Left lung (tissue), 10 donors: ENCODE data around the gene DDX60. TPM values are rescaled to one million over a fixed set of nuclear protein-coding genes. Genes with fewer than 3 reads are reported as not detected.
A peak's percentile ranks its signal among the peaks of the same experiment; 100 is the strongest.
"Not testable (repeated sequence)": the region's sequence is repeated elsewhere in the genome, so short reads cannot be mapped to it uniquely, and the experiment has no call there.

ENCODE experiments used
- ATAC-seq: fragments of 200-7000 bp; cut with Tn5 transposase; one replicate; pipeline ENCODE4 v1.9.1; 2020; ENCODE audit warnings: moderate library complexity
- DNase-seq, 4 donors: peaks; one replicate each; pipeline ENCODE4 v3.0.0-alpha.2; 2013 to 2020
- H3K27ac ChIP-seq, 2 donors: fragments of 200-600 bp; sonication (generic) in 1 of 2; one replicate each; pipeline versions ENCODE4 v1.5.0 to v1.8.0; 2020 to 2021
- H3K27me3 ChIP-seq, 2 donors: fragments of 200-600 bp; sonication (generic) in 1 of 2; one replicate each; pipeline versions ENCODE4 v1.5.0 to v1.8.0; 2020 to 2021
- H3K36me3 ChIP-seq, 2 donors: fragments of 200-600 bp; sonication (generic) in 1 of 2; one replicate each; pipeline versions ENCODE4 v1.5.0 to v1.8.0; 2020 to 2021
- H3K4me1 ChIP-seq, 2 donors: fragments of 200-600 bp; one replicate each; pipeline ENCODE4 v1.8.0; 2021
- H3K4me3 ChIP-seq, 2 donors: fragments of 200-600 bp; sonication (generic) in 1 of 2; one replicate each; pipeline versions ENCODE4 v1.5.0 to v1.8.0; 2020 to 2021; ENCODE audit warnings: mild to moderate bottlenecking in 1 of 2
- H3K9me3 ChIP-seq, 2 donors: fragments of 200-600 bp; sonication (generic) in 1 of 2; one replicate each; pipeline versions ENCODE4 v1.5.0 to v1.8.0; 2020 to 2021
- CTCF ChIP-seq, 2 donors: fragments of 200-600 bp; sonication (generic) in 1 of 2; IDR thresholded peaks; one replicate each; pipeline versions ENCODE4 v1.5.0 to v1.8.0; 2021; ENCODE audit warnings: antibody characterized with exemption in 2 of 2
- intact Hi-C, 2 donors: fragments of 100-400 bp; cut with DNase I; formaldehyde crosslinking; loops; one replicate each; pipeline versions ENCODE4 v1.11.2 to v1.14.2; 2022
- polyA plus RNA-seq, 6 donors: library from polyadenylated mRNA; unstranded; fragments of 120-200 nt; gene quantifications; one replicate each; pipeline ENCODE4 v1.2.1, GENCODE V29; 2013; ENCODE audit not compliant: insufficient read length in 6 of 6
- total RNA-seq, 2 donors: library from RNA; stranded (reverse); fragmentation: NEBNext Ultra II Directional; extraction: Animal tissue kit (Norgen Biotek cat#: 25700); gene quantifications; one replicate each; pipeline ENCODE4 v1.2.1, GENCODE V29; 2021
- donor health status: DM: no; HTN: yes; CAD: no.
- donor health status: DM: no; HTN: no; CAD: no.

The DDX60 gene
- total and polyA plus RNA-seq, 8 donors, result 19.0 to 32.4 (median 22.7) TPM

DNA sequence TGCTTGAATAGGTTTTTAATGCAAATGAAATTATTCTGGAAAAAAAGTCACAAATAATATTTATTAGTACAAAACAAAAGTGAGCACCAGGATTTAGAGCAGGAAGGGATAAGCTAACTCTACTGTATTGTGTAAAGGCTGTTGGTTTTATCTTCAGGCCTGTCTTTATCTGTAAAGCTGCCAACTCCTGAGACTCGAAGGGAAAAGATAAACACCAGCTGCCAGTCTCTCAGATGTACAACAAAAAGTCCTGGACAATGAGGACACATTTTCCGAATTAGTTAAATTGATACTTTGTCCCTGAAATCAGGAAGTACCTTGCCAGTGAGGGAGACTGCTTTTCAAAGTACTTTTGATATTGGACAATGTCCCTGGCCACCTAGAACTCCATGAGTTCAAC lies 8.8 kb downstream of the DDX60 start:
- TF ChIP-seq CTCF (IDR thresholded peaks at IDR 0.05), result no peak
- H3K9me3 ChIP-seq, result no peaks in the 10 kb centered on the region
- peaks cover 0 to 36% of the 10 kb centered on the region in 2 donors for H3K36me3 ChIP-seq
- intact Hi-C loops, result no loop called here
- peak in 1 of 4 donors; percentile 37 for DNase-seq
- no peaks in the 10 kb centered on the region for H3K4me1 ChIP-seq
- H3K27me3 ChIP-seq, result no peaks in the 10 kb centered on the region
- no peak overlapping the region for H3K27ac ChIP-seq
- no peak overlapping the region for H3K4me3 ChIP-seq
- no peak for ATAC-seq

DNA sequence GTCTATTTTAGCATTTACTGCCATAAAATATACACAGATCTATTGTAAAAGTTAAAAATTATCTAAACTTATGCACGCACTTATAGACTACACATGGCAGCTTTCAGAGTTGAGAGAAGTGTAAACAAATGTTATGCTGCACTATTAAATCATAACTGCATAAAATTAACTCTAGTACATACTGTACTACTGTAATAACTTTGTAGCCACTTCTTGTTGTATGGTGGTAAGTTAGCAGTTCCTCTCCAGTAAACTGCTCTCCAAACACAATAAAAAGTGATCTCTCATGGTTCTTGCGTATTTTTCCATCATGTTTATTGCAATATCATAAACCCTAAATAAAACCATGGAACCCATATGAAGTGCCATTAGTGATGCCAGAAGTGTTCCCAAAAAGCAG lies 9.6 kb downstream of the DDX60 start:
- H3K27me3 ChIP-seq, result no peaks in the 10 kb centered on the region
- no peak overlapping the region for H3K27ac ChIP-seq
- no peaks in the 10 kb centered on the region for H3K4me1 ChIP-seq
- no peaks in the 10 kb centered on the region for H3K9me3 ChIP-seq
- peaks cover 0 to 44% of the 10 kb centered on the region in 2 donors for H3K36me3 ChIP-seq
- no peak for DNase-seq
- no peak overlapping the region for H3K4me3 ChIP-seq
- no peak for ATAC-seq
- no peak for TF ChIP-seq CTCF (IDR thresholded peaks at IDR 0.05)
- intact Hi-C loops, result no loop called here

GRCh38 chr4:168306476-168306875 lies 12.1 kb downstream of the DDX60 start:
- DNase-seq (no peak), ATAC-seq (no peak)
- Histone ChIP-seq H3K27ac (no peak overlapping the region), H3K4me3 (no peak overlapping the region), H3K36me3 (peaks cover 0 to 50% of the 10 kb centered on the region in 2 donors), H3K27me3 (no peaks in the 10 kb centered on the region), H3K9me3 (no peaks in the 10 kb centered on the region), H3K4me1 (no peaks in the 10 kb centered on the region)
- no peak for TF ChIP-seq CTCF (IDR thresholded peaks at IDR 0.05)
- intact Hi-C loops, result no loop called here

DNA sequence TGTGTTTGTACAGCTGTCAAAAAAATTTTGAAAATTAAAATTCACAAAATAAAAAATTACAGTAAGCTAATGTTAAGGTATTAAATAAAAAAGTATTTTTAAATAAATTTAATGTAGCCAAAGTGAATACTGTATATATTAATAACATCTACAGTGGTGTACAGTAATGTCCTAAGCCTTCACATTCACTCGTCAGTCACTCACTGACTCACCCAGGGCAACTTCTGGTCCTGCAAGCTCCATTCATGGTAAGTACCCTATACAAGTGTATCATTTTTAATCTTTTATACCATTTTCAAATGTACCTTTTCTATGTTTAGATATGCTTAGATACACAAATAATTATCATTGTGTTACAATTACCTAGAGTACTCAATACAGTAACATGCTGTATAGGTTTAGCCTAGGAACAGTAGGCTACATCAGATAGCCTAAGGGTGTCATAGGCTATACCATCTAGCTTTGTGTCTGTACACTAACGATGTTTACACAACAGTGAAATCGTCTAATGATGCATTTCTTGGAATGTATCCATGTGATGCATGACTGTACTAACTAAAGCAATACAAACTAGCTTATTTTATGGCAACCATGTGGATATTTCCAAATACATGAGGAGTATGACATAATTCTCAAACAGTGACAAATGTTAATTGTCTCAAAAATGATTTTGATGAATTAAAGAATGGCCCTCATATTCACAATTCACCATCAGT lies 13.7 kb downstream of the DDX60 start:
- TF ChIP-seq CTCF (IDR thresholded peaks at IDR 0.05), result no peak
- intact Hi-C loops, result no loop called here
- ATAC-seq (no peak), DNase-seq (no peak)
- Histone ChIP-seq H3K36me3 (peaks cover 0 to 57% of the 10 kb centered on the region in 2 donors), H3K27me3 (no peaks in the 10 kb centered on the region), H3K9me3 (no peaks in the 10 kb centered on the region), H3K4me3 (no peak overlapping the region), H3K27ac (no peak overlapping the region), H3K4me1 (no peaks in the 10 kb centered on the region)

DNA sequence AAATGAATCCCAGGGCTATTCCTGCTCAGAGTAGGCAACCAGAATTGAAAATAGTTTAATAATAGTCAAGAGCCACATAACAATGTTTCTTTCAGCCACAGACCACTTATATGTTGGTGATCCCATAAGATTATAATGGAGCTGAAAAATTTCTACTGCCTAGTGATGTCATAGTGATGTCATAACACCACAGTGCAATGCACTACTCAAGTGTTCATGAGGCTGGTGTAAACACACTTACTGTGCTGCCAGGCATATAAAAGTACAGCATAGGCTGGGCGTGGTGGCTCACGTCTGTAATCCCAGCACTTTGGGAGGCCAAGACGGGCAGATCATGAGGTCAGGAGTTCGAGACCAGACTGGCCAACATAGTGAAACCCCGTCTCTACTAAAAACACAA lies 15.1 kb downstream of the DDX60 start:
- H3K9me3 ChIP-seq, H3K4me3 ChIP-seq, H3K4me1 ChIP-seq, intact Hi-C loops, H3K27me3 ChIP-seq, DNase-seq, ATAC-seq, H3K27ac ChIP-seq: not testable (repeated sequence)
- H3K36me3 ChIP-seq, result peaks cover 0 to 52% of the 10 kb centered on the region in 2 donors
